OCI-LY1 (cell line): ENCODE data around the gene LRRC70.

Experiments used
- H2AFZ ChIP-seq: fragments of 200-600 bp; sonication (generic), shearing (Covaris generic); 2 replicates; pipeline ENCODE4 v1.6.0; 2014; ENCODE audit warnings: antibody characterized with exemption, mild to moderate bottlenecking, low read length
- H3F3A ChIP-seq: fragments of 200-600 bp; sonication (generic), shearing (Covaris generic); 2 replicates; pipeline ENCODE4 v1.6.0; 2014; ENCODE audit warnings: mild to moderate bottlenecking, antibody characterized with exemption, low read length, moderate library complexity; ENCODE audit not compliant: insufficient read depth
- H3K27ac ChIP-seq: fragments of 200-600 bp; sonication (generic); 2 replicates; pipeline ENCODE4 v1.5.1; 2014; ENCODE audit warnings: low read length, mixed run types, mild to moderate bottlenecking, low read depth; ENCODE audit not compliant: poor library complexity, severe bottlenecking
- H3K27me3 ChIP-seq: fragments of 200-600 bp; sonication (generic); 2 replicates; pipeline ENCODE4 v1.6.0; 2014; ENCODE audit warnings: antibody characterized with exemption, mild to moderate bottlenecking, low read length, moderate library complexity; ENCODE audit not compliant: insufficient read depth
- H3K36me3 ChIP-seq: fragments of 200-600 bp; sonication (generic); 2 replicates; pipeline ENCODE4 v1.6.1; 2014; ENCODE audit warnings: mild to moderate bottlenecking, antibody characterized with exemption, low read length, moderate library complexity, mixed read lengths; ENCODE audit not compliant: insufficient read depth
- H3K4me1 ChIP-seq: fragments of 200-600 bp; sonication (generic); 2 replicates; pipeline ENCODE4 v1.5.1; 2014; ENCODE audit warnings: mild to moderate bottlenecking, low read length, moderate library complexity; ENCODE audit not compliant: insufficient read depth, severe bottlenecking
- H3K4me2 ChIP-seq: fragments of 200-600 bp; sonication (generic), shearing (Covaris generic); 2 replicates; pipeline ENCODE4 v1.6.1; 2014; ENCODE audit warnings: low read length
- H3K4me3 ChIP-seq: fragments of 200-600 bp; sonication (generic); 2 replicates; pipeline ENCODE4 v1.5.1; 2014; ENCODE audit warnings: low read length, low read depth, mild to moderate bottlenecking, mixed read lengths; ENCODE audit not compliant: poor library complexity, severe bottlenecking
- H3K79me2 ChIP-seq: fragments of 200-600 bp; shearing (Covaris generic); 2 replicates; pipeline ENCODE4 v1.6.1; 2016; ENCODE audit warnings: mixed run types, low read length, mixed read lengths; ENCODE audit not compliant: insufficient read depth
- H3K9ac ChIP-seq: fragments of 200-600 bp; sonication (generic), shearing (Covaris generic); 2 replicates; pipeline ENCODE4 v1.6.1; 2014; ENCODE audit warnings: mild to moderate bottlenecking, low read length, mixed read lengths
- H3K9me2 ChIP-seq: fragments of 200-600 bp; sonication (generic), shearing (Covaris generic); 2 replicates; pipeline ENCODE4 v1.6.1; 2014; ENCODE audit warnings: low read depth, mild to moderate bottlenecking, low read length, mixed read lengths
- H3K9me3 ChIP-seq: fragments of 200-600 bp; shearing (Covaris generic); 2 replicates; pipeline ENCODE4 v1.6.1; 2014; ENCODE audit warnings: low read length, mixed read lengths
- H4K20me1 ChIP-seq: fragments of 200-600 bp; sonication (generic), shearing (Covaris generic); 2 replicates; pipeline ENCODE4 v1.6.0; 2016; ENCODE audit warnings: mild to moderate bottlenecking, low read length; ENCODE audit not compliant: insufficient read depth
- CTCF ChIP-seq: fragments of 200-600 bp; sonication (generic), shearing (Covaris generic); IDR thresholded peaks from 2 replicates; pipeline ENCODE4 v1.5.1; 2017; ENCODE audit warnings: mild to moderate bottlenecking, antibody characterized with exemption, low read length, moderate library complexity, mixed read lengths
- EZH2 ChIP-seq: fragments of 200-600 bp; sonication (generic), shearing (Covaris generic); IDR thresholded peaks from 2 replicates; pipeline ENCODE4 v1.8.0; 2017; ENCODE audit warnings: borderline replicate concordance, mixed run types, mild to moderate bottlenecking, antibody characterized with exemption, low read length, moderate library complexity, mixed read lengths

The LRRC70 gene

GRCh38 chr5:62596691-62597090, 18.1 kb downstream of the LRRC70 start:
- H3K9me3 ChIP-seq, result no peaks in the 10 kb centered on the region
- no peaks in the 10 kb centered on the region for H4K20me1 ChIP-seq
- H3F3A ChIP-seq, result no peaks in the 10 kb centered on the region
- H3K4me1 ChIP-seq, result no peaks in the 10 kb centered on the region
- no peak overlapping the region for H3K9ac ChIP-seq
- no peaks in the 10 kb centered on the region for H3K27me3 ChIP-seq
- H3K79me2 ChIP-seq, result no peaks in the 10 kb centered on the region
- H3K9me2 ChIP-seq, result no peaks in the 10 kb centered on the region
- H3K36me3 ChIP-seq, result peaks cover 27% of the 10 kb centered on the region
- H3K4me3 ChIP-seq, result no peak overlapping the region
- no peak overlapping the region for H3K4me2 ChIP-seq
- TF ChIP-seq CTCF (no peak), EZH2 (no peak)
- H3K27ac ChIP-seq, result no peak overlapping the region
- no peak overlapping the region for H2AFZ ChIP-seq

GRCh38 chr5:62597314-62597713, 18.7 kb downstream of the LRRC70 start:
- H3K27me3 ChIP-seq, result no peaks in the 10 kb centered on the region
- no peaks in the 10 kb centered on the region for H3K4me1 ChIP-seq
- no peak overlapping the region for H3K27ac ChIP-seq
- H3K4me3 ChIP-seq, result no peak overlapping the region
- no peaks in the 10 kb centered on the region for H3F3A ChIP-seq
- no peak overlapping the region for H2AFZ ChIP-seq
- no peak overlapping the region for H3K9ac ChIP-seq
- H4K20me1 ChIP-seq, result no peaks in the 10 kb centered on the region
- peaks cover 24% of the 10 kb centered on the region for H3K36me3 ChIP-seq
- H3K9me2 ChIP-seq, result no peaks in the 10 kb centered on the region
- TF ChIP-seq EZH2, result no peak
- no peak for TF ChIP-seq CTCF
- no peaks in the 10 kb centered on the region for H3K9me3 ChIP-seq
- H3K79me2 ChIP-seq, result no peaks in the 10 kb centered on the region
- no peak overlapping the region for H3K4me2 ChIP-seq

GRCh38 chr5:62600560-62601252, 22.1 kb downstream of the LRRC70 start:
- H3K9ac ChIP-seq, result no peak overlapping the region
- no peak overlapping the region for H3K4me3 ChIP-seq

More at GRCh38 chr5:62600560-62601252, 22.1 kb downstream of the LRRC70 start:
- H3K27ac ChIP-seq, result no peak overlapping the region
- TF ChIP-seq CTCF, result no peak
- no peak for TF ChIP-seq EZH2
- no peak overlapping the region for H2AFZ ChIP-seq
- H3K9me3 ChIP-seq, result no peaks in the 10 kb centered on the region
- no peaks in the 10 kb centered on the region for H4K20me1 ChIP-seq
- H3K27me3 ChIP-seq, result no peaks in the 10 kb centered on the region
- no peak overlapping the region for H3K4me2 ChIP-seq
- H3K79me2 ChIP-seq, result no peaks in the 10 kb centered on the region
- H3K9me2 ChIP-seq, result no peaks in the 10 kb centered on the region
- no peaks in the 10 kb centered on the region for H3K4me1 ChIP-seq
- 0 out of 2 replicates have a peak, but pooled peaks cover 5% of the 10 kb centered on the region for H3K36me3 ChIP-seq
- H3F3A ChIP-seq, result no peaks in the 10 kb centered on the region
